HepG2 (cell line): ENCODE measurements around the gene CALY. TPM values are rescaled to one million over a fixed set of nuclear protein-coding genes. Genes with fewer than 3 reads are reported as not detected.

Experiments
- ATAC-seq: fragments of 200-7000 bp; cut with Tn5 transposase; 3 replicates; pipeline ENCODE4 v1.9.1; 2020; ENCODE audit warnings: mild to moderate bottlenecking, moderate library complexity
- BruUV-seq: library from RNA; stranded (reverse); fragments of 400-500 nt; replicated peaks from 2 replicates; lab custom pipeline; 2021; lab: Mats Ljungman, UMichigan
- CTCF ChIA-PET: fragments of 300-600 bp; formaldehyde crosslinking; extraction: SDS; loops from one replicate; lab custom pipeline; 2021; ENCODE audit warnings: low total read pairs, inconsistent platforms, low intra/inter-chr PET ratio; lab: Yijun Ruan, JAX
- POLR2A ChIA-PET: fragments of 350-600 bp; sonication (Branson Sonifier 250); formaldehyde crosslinking; loops from one replicate; lab custom pipeline; 2020; ENCODE audit warnings: antibody characterized with exemption, inconsistent platforms; lab: Yijun Ruan, JAX
- DNase-seq: peaks from one replicate; pipeline ENCODE4 v3.0.0-alpha.2; 2015; ENCODE audit warnings: low spot score
- FAIRE-seq: peaks from 3 replicates; lab custom pipeline; 2011; peaks lifted over from hg19 to GRCh38; lab: Jason Lieb, UNC
- H2AFZ ChIP-seq: one replicate; pipeline ENCODE4 v1.6.1; 2011; ENCODE audit warnings: low read length, inconsistent platforms
- H3K27ac ChIP-seq: fragments of 300-600 bp; 3 replicates; pipeline ENCODE4 v1.8.0; 2011; ENCODE audit warnings: mixed run types, mild to moderate bottlenecking, mixed read lengths, low read length, inconsistent platforms; ENCODE audit not compliant: insufficient read depth; ENCODE audit errors: extremely low read length
- H3K27me3 ChIP-seq, 2 experiments: fragments of 200-600 bp in 1 of 2; 2 replicates in 1 of 2; 3 replicates in 1 of 2; pipeline versions ENCODE4 v1.6.0 to v1.8.0; 2011; ENCODE audit warnings: low read length in 2 of 2, mild to moderate bottlenecking in 2 of 2, moderate library complexity in 2 of 2, inconsistent platforms in 1 of 2; ENCODE audit not compliant: insufficient read depth in 2 of 2, control insufficient read depth in 1 of 2
- H3K36me3 ChIP-seq, 2 experiments: fragments of 200-600 bp in 1 of 2; replicated peaks in 1 of 2; 2 replicates in 1 of 2; 3 replicates in 1 of 2; pipeline versions ENCODE4 v1.5.1 to v1.8.0; 2011; ENCODE audit warnings: low read length in 2 of 2, inconsistent platforms in 1 of 2; ENCODE audit not compliant: insufficient read depth in 2 of 2, control insufficient read depth in 1 of 2
- H3K4me1 ChIP-seq: 2 replicates; pipeline ENCODE4 v1.5.1; 2012; ENCODE audit warnings: low read length, inconsistent platforms; ENCODE audit not compliant: insufficient read depth
- H3K4me2 ChIP-seq: 2 replicates; pipeline ENCODE4 v1.6.0; 2011; ENCODE audit warnings: low read depth, low read length, inconsistent platforms
- H3K4me3 ChIP-seq, 3 experiments: fragments of 200-600 bp in 1 of 3; sonication (generic), shearing (Covaris generic) in 1 of 3; replicated peaks in 1 of 3; 2 replicates each; pipeline ENCODE4 v1.5.1; 2011 to 2016; ENCODE audit warnings: low read length in 3 of 3, inconsistent platforms in 2 of 3, low read depth in 2 of 3, mild to moderate bottlenecking in 2 of 3, control low read depth in 1 of 3, mixed read lengths in 1 of 3; ENCODE audit not compliant: insufficient read depth in 1 of 3
- H3K79me2 ChIP-seq: one replicate; pipeline ENCODE4 v1.6.1; 2011; ENCODE audit warnings: low read length, inconsistent platforms; ENCODE audit not compliant: insufficient read depth
- H3K9ac ChIP-seq: 2 replicates; pipeline ENCODE4 v1.6.0; 2011; ENCODE audit warnings: mild to moderate bottlenecking, low read depth, low read length, inconsistent platforms; ENCODE audit not compliant: insufficient read depth
- H3K9me3 ChIP-seq: 2 replicates; pipeline ENCODE4 v1.5.1; 2012; ENCODE audit warnings: mild to moderate bottlenecking, low read length
- H4K20me1 ChIP-seq: 2 replicates; pipeline ENCODE4 v1.6.0; 2011; ENCODE audit warnings: inconsistent platforms, mild to moderate bottlenecking, low read length, moderate library complexity; ENCODE audit not compliant: insufficient read depth
- AHDC1 ChIP-seq: sonication (generic); formaldehyde crosslinking; IDR thresholded peaks from 2 replicates; pipeline ENCODE4 v1.5.1; 2020; ENCODE audit warnings: mild to moderate bottlenecking, missing genetic modification reagents, borderline replicate concordance
- AKAP8 ChIP-seq: sonication (generic); formaldehyde crosslinking; IDR thresholded peaks from 2 replicates; pipeline ENCODE4 v1.5.1; 2020; ENCODE audit warnings: mild to moderate bottlenecking, missing genetic modification reagents
- HNF4G ChIP-seq, 2 experiments: sonication (generic) in 1 of 2; formaldehyde crosslinking in 1 of 2; IDR thresholded peaks; 2 replicates each; pipeline versions ENCODE4 v1.4.0 to v1.6.1; 2011 to 2020; ENCODE audit warnings: borderline replicate concordance in 2 of 2, low read depth in 2 of 2, mild to moderate bottlenecking in 2 of 2, low read length in 1 of 2, missing genetic modification reagents in 1 of 2, moderate library complexity in 1 of 2
- SNAPC2 ChIP-seq: sonication (generic); formaldehyde crosslinking; IDR thresholded peaks from 2 replicates; pipeline ENCODE4 v1.8.1; 2022; ENCODE audit warnings: mild to moderate bottlenecking, missing genetic modification reagents
- SRSF1 ChIP-seq: fragments of 200-400 bp; formaldehyde crosslinking; optimal IDR thresholded peaks from 2 replicates; pipeline ENCODE3; 2017; ENCODE audit warnings: mild to moderate bottlenecking, low read depth, low read length, moderate library complexity
- ZBTB49 ChIP-seq: sonication (generic); formaldehyde crosslinking; IDR thresholded peaks from 2 replicates; pipeline ENCODE4 v1.4.0; 2020; ENCODE audit warnings: missing genetic modification reagents, borderline replicate concordance
- ZNF142 ChIP-seq: sonication (generic); formaldehyde crosslinking; IDR thresholded peaks from 2 replicates; pipeline ENCODE4 v1.4.0; 2020; ENCODE audit warnings: missing genetic modification reagents
- ZNF543 ChIP-seq: sonication (generic); formaldehyde crosslinking; IDR thresholded peaks from 2 replicates; pipeline ENCODE4 v1.4.0; 2020; ENCODE audit warnings: mild to moderate bottlenecking, missing genetic modification reagents
- WGBS: methylation state at CpG from one replicate; pipeline ENCODE4 v1.1.6; 2017; ENCODE audit warnings: low lambda C conversion rate; 5-methylcytosine and 5-hydroxymethylcytosine counted together
- in situ Hi-C: cut with HindIII; loops from 2 replicates; pipeline ENCODE4 v1.10.0; 2017; ENCODE audit warnings: low pct_unique_long_range_greater_than_20kb; ENCODE audit not compliant: extremely low pct_ligation_motif_present
- intact Hi-C: fragments of 100-400 bp; cut with micrococcal nuclease; formaldehyde crosslinking; loops from one replicate; pipeline ENCODE4 v1.10.0; 2022; ENCODE audit not compliant: unreplicated experiment
- polyA plus RNA-seq, 8 experiments: library from polyadenylated mRNA; depleted of rRNA in 3 of 8; stranded (reverse) in 7 of 8; unstranded in 1 of 8; fragments of >200 nt; fragmentation: Illumina TruSeq in 4 of 8; extraction: Trizol in 4 of 8; gene quantifications; 2 replicates each; pipeline versions ENCODE4 v1.2.1 to v1.2.3, GENCODE V29; 2011 to 2016; ENCODE audit warnings: low read depth in 4 of 8, missing spikeins in 1 of 8, mixed read lengths in 1 of 8; ENCODE audit not compliant: insufficient read depth in 1 of 8
- total RNA-seq, 5 experiments: library from RNA; depleted of rRNA; stranded (reverse); fragments of >200 nt; fragmentation: Illumina TruSeq; extraction: Trizol; gene quantifications; 2 replicates each; pipeline ENCODE4 v1.2.3, GENCODE V29; 2016; ENCODE audit warnings: low read depth in 1 of 5

Gene CALY
- total and polyA plus RNA-seq, 2 of the 13 experiments (the other 11 are each of a cell fraction or from before 2014, with no cell fraction given), result 0.08 TPM; not detected in 1

GRCh38 chr10:133349577-133350011, 12.9 kb upstream of the CALY start:
- intact Hi-C loops, result loop anchor here (1.0 kb wide), 1 partner anchor 21 kb away; no protein-coding TSS in a partner anchor
- DNase-seq (no peak), ATAC-seq (no peak), FAIRE-seq (no peak)
- Histone ChIP-seq H3K27me3 (no peaks in the 10 kb centered on the region), H3K36me3 (no peaks in the 10 kb centered on the region), H3K4me3 (no peak overlapping the region), H3K9ac (no peak overlapping the region), H3K4me1 (peaks cover 49% of the 10 kb centered on the region), H4K20me1 (peaks cover 9% of the 10 kb centered on the region; the same call in 1 of the 2 replicates), H3K4me2 (no peak overlapping the region), H3K9me3 (no peaks in the 10 kb centered on the region), H3K79me2 (no peaks in the 10 kb centered on the region), H2AFZ (no peak overlapping the region), H3K27ac (no peak overlapping the region)
- CTCF ChIA-PET, result no interaction called here
- BruUV-seq, result no TSS peak
- in situ Hi-C loops, result no loop called here
- POLR2A ChIA-PET, result no interaction called here
- WGBS, result 85% methylated on average over 3 of the region's 9 CpGs
- TF ChIP-seq ZBTB49 (CRISPR knock-in tag), result no peak
- peak; percentile 93; the same call in 1 of the 2 replicates for TF ChIP-seq AKAP8 (CRISPR knock-in tag)
- TF ChIP-seq ZNF543 (CRISPR knock-in tag), result no peak
- no peak for TF ChIP-seq HNF4G (IDR thresholded peaks at IDR 0.05; ENCODE audit: borderline replicate concordance, low read depth, low read length)
- no peak for TF ChIP-seq HNF4G (CRISPR knock-in tag; IDR thresholded peaks at IDR 0.05; ENCODE audit: borderline replicate concordance, low read depth)
- no peak for TF ChIP-seq ZNF142
- TF ChIP-seq AHDC1 (CRISPR knock-in tag), result no peak
- TF ChIP-seq SNAPC2 (CRISPR knock-in tag), result no peak
- TF ChIP-seq SRSF1, result no peak
